Tibial nerve (tissue), 4 donors: Measurements from ENCODE around the gene CARNS1. TPM values are rescaled to one million over a fixed set of nuclear protein-coding genes. Genes with fewer than 3 reads are reported as not detected.
A peak's percentile ranks its signal among the peaks of the same experiment; 100 is the strongest.

ENCODE experiments used
- DNase-seq, 2 donors: peaks; one replicate each; pipeline ENCODE4 v3.0.0-alpha.2; 2019; ENCODE audit warnings: low spot score in 2 of 2
- H3K27ac ChIP-seq, 4 donors: fragments of 200-600 bp; sonication (generic) in 3 of 4; one replicate each; pipeline ENCODE4 v1.5.1; 2017 to 2019; ENCODE audit warnings: mild to moderate bottlenecking in 1 of 4
- H3K27me3 ChIP-seq, 2 donors: fragments of 200-600 bp; sonication (generic) in 1 of 2; one replicate each; pipeline versions ENCODE4 v1.5.1 to v1.6.0; 2017 to 2019
- H3K36me3 ChIP-seq, 3 donors: fragments of 200-600 bp; sonication (generic); one replicate each; pipeline ENCODE4 v1.5.1; 2018 to 2019
- H3K4me1 ChIP-seq, 4 donors: fragments of 200-600 bp; sonication (generic) in 3 of 4; one replicate each; pipeline ENCODE4 v1.5.1; 2017 to 2019
- H3K4me3 ChIP-seq, 4 donors: fragments of 200-600 bp; sonication (generic) in 3 of 4; one replicate each; pipeline ENCODE4 v1.5.1; 2017 to 2019; ENCODE audit warnings: mild to moderate bottlenecking in 1 of 4, moderate library complexity in 1 of 4
- H3K9me3 ChIP-seq, 4 donors: fragments of 200-600 bp; sonication (generic) in 3 of 4; one replicate each; pipeline ENCODE4 v1.5.1; 2017 to 2019
- EP300 ChIP-seq, 2 donors: sonication (generic); formaldehyde crosslinking; IDR thresholded peaks; one replicate each; pipeline ENCODE4 v1.6.1; 2017; ENCODE audit warnings: antibody characterized with exemption in 2 of 2, mild to moderate bottlenecking in 1 of 2
- POLR2A ChIP-seq, 2 donors: fragments of 450-650 bp; IDR thresholded peaks; one replicate each; pipeline ENCODE4 v1.6.1; 2017; ENCODE audit warnings: antibody characterized with exemption in 2 of 2, mild to moderate bottlenecking in 2 of 2, moderate library complexity in 2 of 2
- WGBS, 2 donors: methylation state at CpG; one replicate each; pipeline ENCODE4 v1.1.5; 2018; 5-methylcytosine and 5-hydroxymethylcytosine counted together
- total RNA-seq, 4 donors: library from RNA; depleted of rRNA; stranded (reverse); fragments of >200 nt; gene quantifications; one replicate each; pipeline ENCODE4 v1.1.0, GENCODE V29; 2016
- TF ChIP-seq, protein P1 (sequence below), 5 experiments: fragments of 200-600 bp in 3 of 5; fragments of 450-650 bp in 2 of 5; sonication (generic) in 3 of 5; IDR thresholded peaks; one replicate each; pipeline ENCODE4 v1.5.1; 2016 to 2019; ENCODE audit warnings: antibody characterized with exemption in 5 of 5, mild to moderate bottlenecking in 3 of 5, moderate library complexity in 2 of 5

Gene CARNS1
- total RNA-seq, 4 donors from 2014 or later, result 1.8 to 5.9 (median 4.3) TPM

DNA sequence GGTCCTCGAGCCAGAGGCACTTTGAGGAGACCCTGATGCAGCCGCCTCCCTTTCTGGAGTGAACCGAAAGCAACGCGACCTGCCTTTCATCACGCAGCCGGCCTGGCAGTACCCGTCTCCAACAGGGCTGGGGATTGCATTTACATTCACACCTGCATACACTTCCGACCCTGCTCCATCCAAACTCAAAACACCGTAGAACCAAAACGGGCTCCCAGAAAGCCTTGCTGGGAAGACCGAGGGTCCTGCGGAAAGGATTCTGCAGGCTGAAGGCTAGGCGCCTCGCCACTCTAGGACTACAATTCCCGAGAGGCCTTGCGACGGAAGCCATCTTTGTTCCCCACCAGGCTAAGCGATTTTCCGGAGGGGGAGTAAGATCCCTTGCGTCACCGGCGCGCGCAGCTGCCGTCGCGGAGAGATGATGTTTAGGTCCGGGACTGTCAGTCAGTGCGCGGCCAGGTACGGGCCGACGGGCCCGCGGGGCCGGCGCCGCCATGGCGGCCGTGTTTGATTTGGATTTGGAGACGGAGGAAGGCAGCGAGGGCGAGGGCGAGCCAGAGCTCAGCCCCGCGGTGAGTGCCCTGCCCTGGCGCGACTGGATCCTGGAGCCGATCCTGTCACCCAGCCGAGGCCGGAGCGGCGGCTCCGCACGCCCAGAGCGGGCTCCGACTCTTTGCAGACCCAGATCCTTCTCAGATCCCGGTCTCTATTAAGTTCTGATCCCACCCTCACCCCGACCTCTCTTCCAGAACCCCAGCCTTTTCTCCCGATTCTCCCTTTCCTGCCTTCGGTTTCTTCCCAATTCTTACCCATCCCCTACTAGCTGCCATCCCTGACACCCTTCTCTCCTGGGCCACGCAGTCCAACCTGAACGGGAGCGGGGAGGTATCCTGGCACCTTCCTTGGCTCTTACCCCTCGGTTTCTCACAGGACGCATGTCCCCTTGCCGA is 12.8 kb downstream of the CARNS1 start, which contains the start of gene RPS6KB2:
Gene RPS6KB2 (plus strand): TSS at position 443 of the 950 bp plus-strand sequence. CDS start 52 bp downstream, at position 495.
- 0 to 2% methylated on average over 41 to 54 of the region's 68 CpGs for WGBS, 2 donors
- no peaks in the 10 kb centered on the region for H3K27me3 ChIP-seq
- peaks cover 0 to 38% (median 14%) of the 10 kb centered on the region in 3 donors for H3K36me3 ChIP-seq
- TF ChIP-seq, protein P1, sequence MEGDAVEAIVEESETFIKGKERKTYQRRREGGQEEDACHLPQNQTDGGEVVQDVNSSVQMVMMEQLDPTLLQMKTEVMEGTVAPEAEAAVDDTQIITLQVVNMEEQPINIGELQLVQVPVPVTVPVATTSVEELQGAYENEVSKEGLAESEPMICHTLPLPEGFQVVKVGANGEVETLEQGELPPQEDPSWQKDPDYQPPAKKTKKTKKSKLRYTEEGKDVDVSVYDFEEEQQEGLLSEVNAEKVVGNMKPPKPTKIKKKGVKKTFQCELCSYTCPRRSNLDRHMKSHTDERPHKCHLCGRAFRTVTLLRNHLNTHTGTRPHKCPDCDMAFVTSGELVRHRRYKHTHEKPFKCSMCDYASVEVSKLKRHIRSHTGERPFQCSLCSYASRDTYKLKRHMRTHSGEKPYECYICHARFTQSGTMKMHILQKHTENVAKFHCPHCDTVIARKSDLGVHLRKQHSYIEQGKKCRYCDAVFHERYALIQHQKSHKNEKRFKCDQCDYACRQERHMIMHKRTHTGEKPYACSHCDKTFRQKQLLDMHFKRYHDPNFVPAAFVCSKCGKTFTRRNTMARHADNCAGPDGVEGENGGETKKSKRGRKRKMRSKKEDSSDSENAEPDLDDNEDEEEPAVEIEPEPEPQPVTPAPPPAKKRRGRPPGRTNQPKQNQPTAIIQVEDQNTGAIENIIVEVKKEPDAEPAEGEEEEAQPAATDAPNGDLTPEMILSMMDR (IDR thresholded peaks at IDR 0.05), result peak in 2 of 5 experiments; percentile 31 to 54
- TF ChIP-seq POLR2A (IDR thresholded peaks at IDR 0.05) (peak; percentile 82 to 92), EP300 (IDR thresholded peaks at IDR 0.05) (peak; percentile 98 to 100)
- DNase-seq, result peak; percentile 99 to 100
- peak within 1 kb of the TSS; percentile 83 to 98 (median 93) for H3K27ac ChIP-seq
- H3K4me3 ChIP-seq, result peak within 1 kb of the TSS; percentile 78 to 100 (median 87)
- no peaks in the 10 kb centered on the region for H3K9me3 ChIP-seq
- H3K4me1 ChIP-seq, result peaks cover 0 to 26% (median 10%) of the 10 kb centered on the region in 4 donors

DNA sequence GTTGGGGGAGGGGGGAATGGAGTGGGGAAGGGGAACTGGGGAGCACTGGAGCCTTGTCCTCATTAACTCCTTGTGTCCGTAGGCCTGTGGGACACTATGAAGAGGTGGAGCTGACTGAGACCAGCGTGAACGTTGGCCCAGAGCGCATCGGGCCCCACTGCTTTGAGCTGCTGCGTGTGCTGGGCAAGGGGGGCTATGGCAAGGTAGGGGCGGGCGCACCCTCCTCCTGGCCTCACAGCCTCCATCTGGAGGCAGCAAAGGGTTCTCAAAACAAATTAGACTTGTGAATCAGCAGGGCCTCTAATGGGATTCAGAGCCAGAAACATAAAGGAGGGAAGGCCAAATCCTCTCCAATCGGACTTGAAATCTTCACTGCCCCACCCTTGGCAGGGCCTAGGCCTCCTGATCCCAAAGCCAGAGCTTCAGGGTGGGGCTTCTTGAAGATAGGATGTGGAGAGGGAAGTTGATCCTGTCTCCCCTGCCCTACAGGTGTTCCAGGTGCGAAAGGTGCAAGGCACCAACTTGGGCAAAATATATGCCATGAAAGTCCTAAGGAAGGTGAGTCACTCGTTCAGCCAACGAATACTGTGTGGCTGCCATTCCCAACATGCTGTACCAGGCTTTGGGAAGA is 13.7 kb downstream of the CARNS1 start:
- no peak for TF ChIP-seq POLR2A (IDR thresholded peaks at IDR 0.05)
- Histone ChIP-seq H3K27me3 (no peaks in the 10 kb centered on the region), H3K27ac (peak overlapping the region; percentile 83 to 98 (median 93)), H3K9me3 (no peaks in the 10 kb centered on the region), H3K36me3 (peaks cover 0 to 46% (median 19%) of the 10 kb centered on the region in 3 donors), H3K4me3 (peak overlapping the region; percentile 78 to 100 (median 87)), H3K4me1 (peaks cover 0 to 26% (median 10%) of the 10 kb centered on the region in 4 donors)
- no peak for DNase-seq
- 47 to 51% methylated on average over 11 to 12 of the region's 12 CpGs for WGBS, 2 donors

DNA sequence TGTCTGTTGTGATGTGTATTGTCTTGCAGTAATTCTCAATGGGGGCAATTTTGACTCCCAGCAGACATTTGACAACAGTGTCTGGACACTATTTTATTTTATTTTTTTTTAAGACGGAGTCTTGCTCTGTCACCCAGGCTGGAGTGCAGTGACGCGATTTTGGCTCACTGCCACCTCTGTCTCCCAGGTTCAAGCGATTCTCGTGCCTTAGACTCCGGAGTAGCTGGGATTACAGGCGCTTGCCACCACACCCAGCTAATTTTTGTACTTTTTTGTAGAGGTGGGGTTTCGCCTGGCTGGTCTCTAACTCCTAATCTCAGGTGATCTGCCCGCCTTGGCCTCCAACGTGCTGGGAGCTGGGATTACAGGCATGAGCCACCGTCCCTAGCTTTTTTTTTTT is 14.2 kb downstream of the CARNS1 start:
- H3K36me3 ChIP-seq, result peaks cover 0 to 52% (median 19%) of the 10 kb centered on the region in 3 donors
- no peaks in the 10 kb centered on the region for H3K27me3 ChIP-seq
- H3K9me3 ChIP-seq, result no peaks in the 10 kb centered on the region
- 74 to 76% methylated on average over 11 of the region's 11 CpGs for WGBS, 2 donors
- TF ChIP-seq, protein P1 (IDR thresholded peaks at IDR 0.05), result no peak
- TF ChIP-seq POLR2A (IDR thresholded peaks at IDR 0.05) (no peak), EP300 (IDR thresholded peaks at IDR 0.05) (no peak)
- peak overlapping the region in 1 of 4 donors; percentile 100 for H3K4me3 ChIP-seq
- H3K27ac ChIP-seq, result no peak overlapping the region
- peaks cover 0 to 26% (median 11%) of the 10 kb centered on the region in 4 donors for H3K4me1 ChIP-seq
- no peak for DNase-seq

DNA sequence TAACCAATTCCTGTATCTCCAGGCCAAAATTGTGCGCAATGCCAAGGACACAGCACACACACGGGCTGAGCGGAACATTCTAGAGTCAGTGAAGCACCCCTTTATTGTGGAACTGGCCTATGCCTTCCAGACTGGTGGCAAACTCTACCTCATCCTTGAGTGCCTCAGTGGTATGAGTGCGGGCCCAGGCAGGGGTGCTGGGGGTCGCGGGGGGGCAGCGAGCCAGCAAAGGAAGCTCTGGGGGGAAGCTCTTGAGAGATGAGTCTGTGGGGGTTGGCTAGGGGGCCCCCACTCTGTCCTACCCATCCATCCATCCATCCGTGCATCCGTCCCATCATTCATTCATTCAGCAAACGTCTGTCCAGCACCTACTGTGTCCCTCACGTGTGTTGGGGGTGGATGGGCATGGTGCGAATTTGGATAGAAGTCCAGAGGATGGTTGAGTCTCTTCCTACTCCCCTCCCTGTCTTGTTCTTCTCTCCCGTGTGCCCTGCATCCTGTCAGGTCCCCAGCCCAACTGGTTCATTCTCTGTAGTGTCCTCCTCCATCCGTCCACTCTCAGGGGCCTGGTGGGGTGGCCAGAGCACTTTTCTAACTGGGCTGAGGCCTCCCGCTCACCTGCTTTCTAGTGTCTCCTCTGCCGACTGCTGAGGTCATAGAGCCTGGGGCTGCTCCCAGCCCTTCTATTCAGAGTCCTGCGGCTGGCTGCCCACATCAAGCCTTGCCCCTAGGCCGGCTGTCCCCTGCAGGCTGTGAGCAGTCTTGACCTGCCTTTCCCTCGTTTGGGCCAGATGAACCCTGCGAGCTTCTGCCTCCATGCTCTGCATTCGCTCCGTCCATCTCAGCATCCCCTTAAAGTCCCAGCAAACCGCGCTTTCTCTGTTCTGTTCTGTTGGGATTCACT is 16.1 kb downstream of the CARNS1 start:
- no peaks in the 10 kb centered on the region for H3K9me3 ChIP-seq
- H3K4me3 ChIP-seq, result no peak overlapping the region
- H3K4me1 ChIP-seq, result peaks cover 0 to 34% (median 12%) of the 10 kb centered on the region in 4 donors
- no peak overlapping the region for H3K27ac ChIP-seq
- no peaks in the 10 kb centered on the region for H3K27me3 ChIP-seq
- peaks cover 0 to 70% (median 19%) of the 10 kb centered on the region in 3 donors for H3K36me3 ChIP-seq
- no peak for TF ChIP-seq POLR2A (IDR thresholded peaks at IDR 0.05)
- TF ChIP-seq, protein P1 (IDR thresholded peaks at IDR 0.05), result no peak
- TF ChIP-seq EP300 (IDR thresholded peaks at IDR 0.05), result no peak
- no peak for DNase-seq
- WGBS, 2 donors, result 89 to 93% methylated on average over 24 of the region's 24 CpGs
